A673 (cell line): ENCODE results near the gene CAPN1. TPM values are rescaled to one million over a fixed set of nuclear protein-coding genes. Genes with fewer than 3 reads are reported as not detected.
A peak's percentile ranks its signal among the peaks of the same experiment; 100 is the strongest.

Experiments
- BruUV-seq: library from RNA; stranded (reverse); fragments of 400-500 nt; replicated peaks from 2 replicates; lab custom pipeline; 2021; lab: Mats Ljungman, UMichigan
- CTCF ChIA-PET: fragments of 300-600 bp; sonication (Branson Sonifier 250); formaldehyde crosslinking; loops from one replicate; lab custom pipeline; 2022; ENCODE audit warnings: antibody characterized with exemption; lab: Charles Lee
- POLR2A ChIA-PET: fragments of 300-600 bp; sonication (Branson Sonifier 250); formaldehyde crosslinking; loops from one replicate; lab custom pipeline; 2022; ENCODE audit warnings: antibody characterized with exemption; ENCODE audit not compliant: low non-redundant PET; lab: Charles Lee
- DNase-seq: peaks from one replicate; pipeline ENCODE4 v3.0.0-alpha.2; 2015; ENCODE audit warnings: low spot score
- H3K27ac ChIP-seq: fragments of 200-600 bp; sonication (generic); 2 replicates; pipeline ENCODE4 v1.5.1; 2016; ENCODE audit warnings: mixed run types, low read depth, mild to moderate bottlenecking, mixed read lengths, antibody characterized with exemption, low read length; ENCODE audit not compliant: poor library complexity, severe bottlenecking
- H3K27me3 ChIP-seq: fragments of 200-600 bp; sonication (generic); replicated peaks from 2 replicates; pipeline ENCODE4 v1.6.1; 2017; ENCODE audit warnings: mixed run types, low read depth, mild to moderate bottlenecking, mixed read lengths, antibody characterized with exemption, low read length; ENCODE audit not compliant: insufficient read depth, poor library complexity
- H3K36me3 ChIP-seq: fragments of 200-600 bp; sonication (generic); 2 replicates; pipeline ENCODE4 v1.6.1; 2016; ENCODE audit warnings: mixed run types, mild to moderate bottlenecking, mixed read lengths, antibody characterized with exemption, low read length; ENCODE audit not compliant: insufficient read depth, poor library complexity, severe bottlenecking
- H3K4me1 ChIP-seq: fragments of 200-600 bp; sonication (generic); 2 replicates; pipeline ENCODE4 v1.6.1; 2017; ENCODE audit warnings: mixed run types, mild to moderate bottlenecking, mixed read lengths, antibody characterized with exemption, low read length; ENCODE audit not compliant: insufficient read depth, poor library complexity, severe bottlenecking
- H3K4me3 ChIP-seq: fragments of 200-600 bp; sonication (generic); 2 replicates; pipeline ENCODE4 v1.5.1; 2016; ENCODE audit warnings: low read depth, mixed run types, mild to moderate bottlenecking, mixed read lengths, low read length; ENCODE audit not compliant: poor library complexity, severe bottlenecking
- H3K9me3 ChIP-seq: fragments of 200-600 bp; sonication (generic); 2 replicates; pipeline ENCODE4 v1.6.1; 2016; ENCODE audit warnings: mixed run types, low read depth, mild to moderate bottlenecking, mixed read lengths, antibody characterized with exemption, low read length; ENCODE audit not compliant: poor library complexity, severe bottlenecking
- EZH2 ChIP-seq: fragments of 200-600 bp; sonication (generic); IDR thresholded peaks from 2 replicates; pipeline ENCODE4 v1.6.1; 2017; ENCODE audit warnings: borderline replicate concordance, low read depth, mild to moderate bottlenecking, mixed read lengths, antibody characterized with exemption, low read length; ENCODE audit not compliant: poor library complexity, severe bottlenecking
- intact Hi-C: fragments of 100-400 bp; cut with micrococcal nuclease; formaldehyde crosslinking; loops from one replicate; pipeline ENCODE4 v1.10.0; 2022; ENCODE audit not compliant: unreplicated experiment
- total RNA-seq: library from RNA; stranded (reverse); gene quantifications from 2 replicates; pipeline ENCODE4 v1.2.3, GENCODE V29; 2021
- TF ChIP-seq, protein P1 (sequence below): fragments of 300-800, 200-600 bp; sonication (generic); conservative IDR thresholded peaks from 2 replicates; pipeline ENCODE4 v1.5.1; 2017; ENCODE audit warnings: low read depth, mild to moderate bottlenecking, antibody characterized with exemption, low read length, moderate library complexity, mixed read lengths

Gene CAPN1
- total RNA-seq, 1 experiment from 2014 or later: 79.9 TPM

DNA sequence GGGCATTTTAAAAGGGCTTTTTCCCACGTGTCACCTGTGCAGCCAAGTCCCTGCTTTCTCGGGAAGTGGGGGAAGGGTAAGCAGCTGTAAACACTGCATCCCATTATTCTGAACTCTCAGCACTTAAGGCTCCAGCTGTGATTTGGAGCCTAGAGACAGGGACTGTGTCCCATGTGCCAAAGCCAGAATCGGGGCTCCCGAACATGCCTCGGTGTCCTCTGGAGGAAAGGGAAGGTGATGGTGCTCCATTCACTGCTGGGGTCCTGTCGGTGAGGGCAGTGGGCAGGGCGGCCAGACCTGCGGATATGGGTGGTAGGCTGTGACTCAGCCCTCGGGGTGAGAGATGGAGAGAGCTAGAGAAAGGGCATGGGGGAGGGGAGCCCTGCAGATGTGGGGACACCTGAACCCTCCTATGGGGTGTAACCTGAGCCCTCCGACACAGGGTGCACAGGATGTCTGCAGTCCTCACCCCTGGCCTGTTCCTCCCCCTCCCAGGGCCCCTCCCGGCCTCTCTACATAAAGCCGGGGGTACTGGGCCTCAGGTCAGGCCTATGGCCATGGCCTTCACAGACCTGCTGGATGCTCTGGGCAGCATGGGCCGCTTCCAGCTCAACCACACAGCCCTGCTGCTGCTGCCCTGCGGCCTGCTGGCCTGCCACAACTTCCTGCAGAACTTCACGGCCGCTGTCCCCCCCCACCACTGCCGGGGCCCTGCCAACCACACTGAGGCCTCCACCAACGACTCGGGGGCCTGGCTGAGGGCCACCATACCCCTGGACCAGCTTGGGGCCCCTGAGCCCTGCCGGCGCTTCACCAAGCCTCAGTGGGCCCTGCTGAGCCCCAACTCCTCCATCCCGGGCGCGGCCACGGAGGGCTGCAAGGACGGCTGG lies 31.8 kb downstream of the CAPN1 start:
- CTCF ChIA-PET: no interaction called here
- intact Hi-C loops: no loop called here
- Histone ChIP-seq H3K9me3 (no peaks in the 10 kb centered on the region), H3K4me3 (no peak overlapping the region), H3K27me3 (no peaks in the 10 kb centered on the region), H3K27ac (no peak overlapping the region), H3K36me3 (peaks cover 9% of the 10 kb centered on the region), H3K4me1 (no peaks in the 10 kb centered on the region)
- POLR2A ChIA-PET: no interaction called here
- TF ChIP-seq, protein P1, sequence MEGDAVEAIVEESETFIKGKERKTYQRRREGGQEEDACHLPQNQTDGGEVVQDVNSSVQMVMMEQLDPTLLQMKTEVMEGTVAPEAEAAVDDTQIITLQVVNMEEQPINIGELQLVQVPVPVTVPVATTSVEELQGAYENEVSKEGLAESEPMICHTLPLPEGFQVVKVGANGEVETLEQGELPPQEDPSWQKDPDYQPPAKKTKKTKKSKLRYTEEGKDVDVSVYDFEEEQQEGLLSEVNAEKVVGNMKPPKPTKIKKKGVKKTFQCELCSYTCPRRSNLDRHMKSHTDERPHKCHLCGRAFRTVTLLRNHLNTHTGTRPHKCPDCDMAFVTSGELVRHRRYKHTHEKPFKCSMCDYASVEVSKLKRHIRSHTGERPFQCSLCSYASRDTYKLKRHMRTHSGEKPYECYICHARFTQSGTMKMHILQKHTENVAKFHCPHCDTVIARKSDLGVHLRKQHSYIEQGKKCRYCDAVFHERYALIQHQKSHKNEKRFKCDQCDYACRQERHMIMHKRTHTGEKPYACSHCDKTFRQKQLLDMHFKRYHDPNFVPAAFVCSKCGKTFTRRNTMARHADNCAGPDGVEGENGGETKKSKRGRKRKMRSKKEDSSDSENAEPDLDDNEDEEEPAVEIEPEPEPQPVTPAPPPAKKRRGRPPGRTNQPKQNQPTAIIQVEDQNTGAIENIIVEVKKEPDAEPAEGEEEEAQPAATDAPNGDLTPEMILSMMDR: no peak
- BruUV-seq: no TSS peak
- no peak for DNase-seq

DNA sequence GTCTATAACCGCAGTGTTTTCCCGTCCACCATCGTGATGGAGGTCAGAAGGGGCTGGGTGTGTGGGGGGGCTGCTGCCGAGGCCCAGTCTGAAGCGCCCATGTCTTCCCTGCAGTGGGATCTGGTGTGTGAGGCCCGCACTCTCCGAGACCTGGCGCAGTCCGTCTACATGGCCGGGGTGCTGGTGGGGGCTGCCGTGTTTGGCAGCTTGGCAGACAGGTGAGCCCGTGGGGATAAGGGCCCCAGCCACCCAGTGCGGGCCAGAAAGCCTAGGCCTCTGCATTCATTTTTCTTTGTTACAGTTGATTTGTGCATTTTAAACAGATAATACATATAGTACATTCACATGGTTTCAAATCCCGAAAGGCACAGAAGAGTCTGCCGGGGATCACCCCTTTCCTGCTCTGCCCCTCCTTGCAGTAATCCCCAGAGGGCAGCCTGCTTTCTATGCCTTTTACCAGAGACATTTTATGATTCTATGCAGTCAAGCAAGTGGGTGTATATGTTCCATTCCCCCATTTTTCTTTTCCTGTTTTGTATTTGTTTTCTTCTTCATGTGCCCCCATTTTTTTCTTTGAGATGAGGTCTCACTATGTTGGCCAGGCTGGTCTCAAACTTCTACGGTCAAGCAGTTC lies 32.6 kb downstream of the CAPN1 start:
- DNase-seq: no peak
- H3K27me3 ChIP-seq: no peaks in the 10 kb centered on the region
- no TSS peak for BruUV-seq
- no peaks in the 10 kb centered on the region for H3K4me1 ChIP-seq
- H3K36me3 ChIP-seq: peaks cover 9% of the 10 kb centered on the region
- CTCF ChIA-PET: no interaction called here
- H3K4me3 ChIP-seq: no peak overlapping the region
- POLR2A ChIA-PET: no interaction called here
- H3K27ac ChIP-seq: no peak overlapping the region
- intact Hi-C loops: no loop called here
- no peak for TF ChIP-seq EZH2
- TF ChIP-seq, protein P1: no peak
- H3K9me3 ChIP-seq: no peaks in the 10 kb centered on the region

DNA sequence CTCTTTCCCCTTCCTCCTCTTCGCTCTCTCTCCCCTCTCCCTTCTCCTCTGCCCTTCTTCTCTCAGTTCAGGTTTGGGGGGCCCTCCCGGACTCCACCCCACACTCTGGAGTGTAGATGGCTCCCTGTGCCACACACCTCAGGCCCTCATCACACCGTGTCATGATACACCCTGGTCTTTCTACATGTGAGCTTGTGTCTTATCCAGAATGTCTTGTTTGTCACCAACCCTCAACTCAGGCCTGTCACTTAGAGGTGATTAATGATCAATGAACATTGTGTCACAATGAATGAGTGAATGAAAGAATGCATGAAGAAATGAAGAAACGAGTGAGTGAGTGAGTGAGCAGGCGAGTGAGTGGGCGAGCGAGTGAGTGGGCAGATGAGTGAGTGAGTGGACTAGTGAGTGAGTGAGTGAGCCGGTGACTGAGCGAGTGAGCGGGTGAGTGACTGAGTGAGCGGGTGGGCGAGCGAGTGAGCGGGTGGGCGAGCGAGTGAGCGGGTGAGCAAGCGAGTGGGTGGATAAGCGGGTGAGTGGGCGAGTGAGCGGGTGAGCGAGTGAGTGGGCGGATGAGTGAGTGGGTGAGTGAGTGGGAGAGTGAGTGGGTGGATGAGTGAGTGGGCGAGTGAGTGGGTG lies 33.8 kb downstream of the CAPN1 start:
- no peak overlapping the region for H3K4me3 ChIP-seq
- intact Hi-C loops: no loop called here
- no peaks in the 10 kb centered on the region for H3K4me1 ChIP-seq
- no peaks in the 10 kb centered on the region for H3K9me3 ChIP-seq
- TF ChIP-seq EZH2: no peak
- TF ChIP-seq, protein P1: no peak
- DNase-seq: peak; percentile 52
- H3K27me3 ChIP-seq: no peaks in the 10 kb centered on the region
- BruUV-seq: no TSS peak
- H3K27ac ChIP-seq: no peak overlapping the region
- H3K36me3 ChIP-seq: peaks cover 6% of the 10 kb centered on the region
- POLR2A ChIA-PET: no interaction called here
- CTCF ChIA-PET: interaction anchor here (0.6 to 1.2 kb wide), 2 partner anchors 11 to 104 kb away, joined by 3 read pairs; partner anchors contain the start of gene TM7SF2
